Smooth muscle cell of the pulmonary artery (primary cell): ENCODE measurements around the gene PPP1R36. TPM values are rescaled to one million over a fixed set of nuclear protein-coding genes. Genes with fewer than 3 reads are reported as not detected.

Experiments used
- total RNA-seq: library from RNA; depleted of rRNA; stranded (reverse); fragments of >200 nt; gene quantifications from 2 replicates; pipeline ENCODE4 v1.2.3, GENCODE V29; 2014

PPP1R36 gene, protein sequence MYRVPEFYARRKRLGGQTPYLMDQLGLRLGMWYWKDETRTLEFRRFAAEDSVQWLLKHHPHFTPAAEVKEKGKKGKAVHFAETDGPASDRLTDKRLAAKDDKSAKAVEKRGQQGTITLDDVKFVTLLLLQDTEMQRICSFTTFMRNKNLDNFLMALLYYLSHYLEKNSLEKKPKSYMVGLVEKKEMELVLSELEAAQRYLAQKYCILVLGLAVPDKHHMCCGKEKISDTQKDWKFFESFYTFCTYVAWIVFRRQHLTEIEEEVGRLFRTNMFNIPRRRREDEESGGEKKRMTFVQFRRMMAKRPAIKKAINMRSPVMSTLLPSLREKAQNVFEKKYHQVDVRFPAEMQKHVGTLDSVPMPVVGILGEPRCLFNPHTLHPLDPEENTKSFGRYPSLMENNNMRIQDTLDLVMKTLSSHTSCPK
- 0.39 and 1.2 TPM in 2 replicates for total RNA-seq

DNA sequence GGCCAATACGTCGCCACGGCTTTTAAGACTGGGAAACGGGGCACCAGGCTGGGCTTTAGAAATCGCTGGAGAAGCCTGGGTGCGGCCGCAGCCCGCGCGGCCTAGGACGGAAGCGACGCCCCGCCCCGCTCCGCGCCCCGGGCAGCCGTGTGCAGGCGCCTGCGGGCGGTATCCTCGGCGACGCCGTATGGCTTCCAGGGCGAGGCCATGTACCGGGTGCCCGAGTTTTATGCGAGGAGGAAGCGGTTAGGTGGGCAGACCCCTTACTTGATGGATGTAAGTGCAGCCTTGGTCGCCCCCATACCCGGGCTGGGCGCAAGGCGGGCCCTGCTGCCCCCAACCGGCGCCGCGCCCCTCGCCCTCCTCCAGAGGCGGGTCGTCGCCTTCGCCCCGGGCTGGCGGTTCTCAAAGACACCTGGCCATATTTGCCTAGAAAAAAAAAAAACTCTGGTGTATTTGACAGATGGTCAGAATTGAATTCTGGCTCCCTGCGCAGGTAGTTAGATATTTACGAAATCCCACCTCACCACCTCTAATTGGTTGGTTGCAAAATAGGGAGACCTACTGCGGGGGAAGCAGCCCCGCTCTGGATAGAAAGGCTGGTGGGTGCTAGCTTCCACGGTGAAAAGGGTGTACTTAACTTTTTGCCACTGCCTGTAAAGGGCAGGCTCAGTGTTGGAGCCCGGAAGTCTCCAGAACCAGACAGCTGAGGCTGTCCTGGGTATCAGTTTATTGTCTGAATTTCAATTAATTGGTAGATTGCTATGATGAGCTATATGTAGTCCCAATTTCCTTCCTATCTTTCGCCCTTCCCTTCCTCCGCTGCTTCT, at the start of gene PPP1R36:
PPP1R36 (plus strand) TSS at position 171 of the 830 bp plus-strand sequence; CDS start at position 208, 37 bp downstream.

DNA sequence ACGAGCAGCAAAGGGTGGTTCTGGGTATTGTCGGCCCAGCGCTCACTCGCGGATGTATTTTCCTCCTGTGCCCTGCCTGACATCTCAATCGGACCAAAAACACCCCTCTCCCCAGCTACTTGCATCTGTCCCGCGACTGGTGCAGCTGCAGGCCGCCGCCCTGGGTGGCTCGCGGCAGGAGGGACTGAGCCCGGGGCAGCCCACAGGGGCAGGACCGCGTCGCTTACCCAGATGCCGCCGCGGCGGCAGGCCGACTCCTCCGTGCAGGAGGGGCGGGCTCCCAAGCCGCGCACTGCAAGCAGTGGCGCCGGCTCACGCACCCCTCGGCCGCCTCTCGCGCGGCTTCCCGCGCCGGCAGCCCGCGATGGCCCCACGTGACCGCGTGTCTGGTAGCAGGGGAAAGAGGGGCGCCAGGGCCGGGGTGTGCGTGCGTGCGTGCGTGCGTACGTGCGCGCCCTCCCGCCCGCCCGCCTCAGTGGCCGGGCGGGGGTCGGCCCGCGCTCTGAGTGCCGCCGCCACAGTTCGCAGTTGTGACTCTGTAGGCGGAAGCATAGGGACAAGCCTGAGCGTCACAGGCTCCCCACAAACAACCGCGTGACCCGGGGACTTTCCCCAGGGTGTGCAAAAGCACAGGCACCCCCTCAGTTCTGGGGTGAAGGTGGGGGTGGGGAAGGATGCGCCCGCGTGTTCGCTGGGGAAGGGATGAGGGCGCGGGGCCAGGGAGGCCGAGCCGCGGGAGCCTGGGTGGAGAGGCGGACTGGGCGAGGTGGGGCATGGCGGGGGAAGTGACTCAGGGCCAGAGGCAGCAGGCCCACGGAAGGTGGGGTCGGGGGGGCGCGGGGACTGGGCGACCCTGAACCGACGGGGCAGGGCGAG, 46.1 kb upstream of the PPP1R36 start, which contains the start of gene ZBTB25:
ZBTB25 (minus strand) TSS at position 405 of the 876 bp plus-strand sequence. CDS start 13,305 bp downstream, outside the sequence.

DNA sequence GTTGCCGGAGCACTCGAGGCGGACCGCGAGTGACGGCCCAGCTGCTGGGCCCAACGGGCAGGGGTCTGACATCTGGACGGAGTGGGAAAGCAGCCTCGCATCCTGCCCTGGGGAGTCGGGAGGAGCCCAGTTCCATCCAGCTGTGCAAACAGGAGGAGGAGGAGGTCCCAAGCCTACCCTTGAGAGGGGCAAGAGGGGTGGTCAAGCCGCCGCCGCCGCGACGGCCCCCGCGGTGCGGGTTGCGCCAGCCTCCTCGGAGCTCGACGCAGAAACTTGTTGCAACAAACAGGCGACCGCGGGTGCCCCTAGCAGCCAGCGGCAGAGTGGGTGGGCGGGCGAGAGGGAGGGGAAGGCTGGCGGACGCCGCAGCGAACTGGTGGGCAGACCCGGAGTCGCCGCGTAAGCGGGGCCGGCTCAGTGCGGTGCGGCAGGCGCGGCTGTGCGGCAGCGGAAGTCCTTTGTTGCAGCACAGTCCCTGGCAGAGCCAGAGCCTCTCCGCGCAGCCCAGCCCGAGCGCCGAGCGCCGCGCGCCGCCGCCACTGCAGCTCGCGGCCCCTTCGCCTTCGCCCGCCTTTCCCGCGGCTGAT, 45.4 kb upstream of the PPP1R36 start, which contains the start of gene ZBTB1:
ZBTB1 (plus strand) TSS at position 461 of the 587 bp plus-strand sequence. CDS start 16,735 bp downstream, outside the sequence.

DNA sequence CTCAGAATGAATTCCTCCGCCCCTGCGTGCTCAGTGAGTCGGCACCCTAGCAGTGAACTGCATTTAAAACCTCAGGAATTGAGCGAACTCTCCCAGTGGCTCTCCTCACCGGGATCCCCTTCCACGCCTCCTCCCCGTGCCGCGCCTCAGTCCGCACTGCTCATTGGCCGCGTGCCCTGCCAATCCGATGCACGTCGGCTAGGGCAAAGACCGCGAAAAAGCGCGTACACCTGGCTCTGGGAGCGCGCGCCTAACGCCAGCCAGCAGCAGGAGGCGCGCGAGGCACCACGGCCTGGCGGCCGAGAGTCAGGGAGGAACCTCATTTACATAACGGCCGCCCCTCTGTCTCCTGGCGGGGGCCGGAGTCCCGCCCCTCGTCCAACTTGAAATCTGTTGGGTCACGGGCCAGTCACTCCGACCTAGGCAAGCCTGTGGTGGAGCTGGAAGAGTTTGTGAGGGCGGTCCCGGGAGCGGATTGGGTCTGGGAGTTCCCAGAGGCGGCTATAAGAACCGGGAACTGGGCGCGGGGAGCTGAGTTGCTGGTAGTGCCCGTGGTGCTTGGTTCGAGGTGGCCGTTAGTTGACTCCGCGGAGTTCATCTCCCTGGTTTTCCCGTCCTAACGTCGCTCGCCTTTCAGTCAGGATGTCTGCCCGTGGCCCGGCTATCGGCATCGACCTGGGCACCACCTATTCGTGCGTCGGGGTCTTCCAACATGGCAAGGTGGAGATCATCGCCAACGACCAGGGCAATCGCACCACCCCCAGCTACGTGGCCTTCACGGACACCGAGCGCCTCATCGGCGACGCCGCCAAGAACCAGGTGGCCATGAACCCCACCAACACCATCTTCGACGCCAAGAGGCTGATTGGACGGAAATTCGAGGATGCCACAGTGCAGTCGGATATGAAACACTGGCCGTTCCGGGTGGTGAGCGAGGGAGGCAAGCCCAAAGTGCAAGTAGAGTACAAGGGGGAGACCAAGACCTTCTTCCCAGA, 9.3 kb upstream of the PPP1R36 start, which contains the start of gene HSPA2:
HSPA2 (plus strand) TSS at position 534 of the 995 bp plus-strand sequence; CDS start at position 643, 109 bp downstream.

Other genes with a start within 250 kb of the PPP1R36 start
- gene MTHFD1, start 161.6 kb upstream of the PPP1R36 start, total RNA-seq = 36.3 and 58.1 TPM in 2 replicates
- 0.20 and 0.56 TPM in 2 replicates for gene AKAP5, start 84.5 kb upstream of the PPP1R36 start, total RNA-seq
- gene ZBTB25, start 46.1 kb upstream of the PPP1R36 start, total RNA-seq = 9.3 and 14.3 TPM in 2 replicates
- 45.4 and 46.6 TPM in 2 replicates for gene ZBTB1, start 45.2 kb upstream of the PPP1R36 start, total RNA-seq
- 18.0 and 23.3 TPM in 2 replicates for gene HSPA2, start 9.2 kb upstream of the PPP1R36 start, total RNA-seq
- gene PLEKHG3, start 154.5 kb downstream of the PPP1R36 start, total RNA-seq = 9.6 and 13.5 TPM in 2 replicates